HepG2 (cell line): ENCODE results near the gene ZFPM1. TPM values are rescaled to one million over a fixed set of nuclear protein-coding genes. Genes with fewer than 3 reads are reported as not detected.

Experiments used
- BRD4 ChIP-seq: sonication (generic); formaldehyde crosslinking; IDR thresholded peaks from 2 replicates; pipeline ENCODE4 v1.4.0; 2020; ENCODE audit warnings: missing genetic modification reagents
- CC2D1A ChIP-seq: sonication (generic); formaldehyde crosslinking; IDR thresholded peaks from 2 replicates; pipeline ENCODE4 v1.8.1; 2023; ENCODE audit warnings: mild to moderate bottlenecking, missing genetic modification reagents
- DDIT3 ChIP-seq: sonication (generic); formaldehyde crosslinking; IDR thresholded peaks from 2 replicates; pipeline ENCODE4 v1.4.0; 2020; ENCODE audit warnings: mild to moderate bottlenecking, missing genetic modification reagents
- E2F5 ChIP-seq: sonication (generic); formaldehyde crosslinking; conservative IDR thresholded peaks from 2 replicates; pipeline ENCODE4 v1.4.0; 2020; ENCODE audit warnings: missing genetic modification reagents
- FIP1L1 ChIP-seq: fragments of 200-400 bp; formaldehyde crosslinking; IDR thresholded peaks from 2 replicates; pipeline ENCODE4 v1.6.1; 2018; ENCODE audit warnings: low read depth, mild to moderate bottlenecking, low read length, moderate library complexity, borderline replicate concordance; ENCODE audit not compliant: insufficient read depth
- FOXA1 ChIP-seq, 2 experiments: fragments of 450-650 bp in 1 of 2; sonication (generic) in 1 of 2; formaldehyde crosslinking in 1 of 2; IDR thresholded peaks; 2 replicates each; pipeline versions ENCODE4 v1.4.0 to v1.6.1; 2016 to 2020; ENCODE audit warnings: missing genetic modification reagents in 1 of 2
- FOXJ3 ChIP-seq: sonication (generic); formaldehyde crosslinking; IDR thresholded peaks from 2 replicates; pipeline ENCODE4 v1.4.0; 2020; ENCODE audit warnings: missing genetic modification reagents, mild to moderate bottlenecking, borderline replicate concordance
- GMEB1 ChIP-seq: sonication (generic); formaldehyde crosslinking; IDR thresholded peaks from 2 replicates; pipeline ENCODE4 v1.5.1; 2020; ENCODE audit warnings: missing genetic modification reagents, mild to moderate bottlenecking, borderline replicate concordance
- HCFC1 ChIP-seq: fragments of 150-350 bp; IDR thresholded peaks from 2 replicates; pipeline ENCODE4 v1.6.1; 2014; ENCODE audit warnings: low read depth, low read length
- IRF2 ChIP-seq: IDR thresholded peaks from 2 replicates; pipeline ENCODE4 v1.6.1; 2018; ENCODE audit warnings: missing genetic modification reagents, missing compliant biosample characterization
- ISX ChIP-seq: sonication (generic); formaldehyde crosslinking; conservative IDR thresholded peaks from 2 replicates; pipeline ENCODE4 v1.5.0; 2020; ENCODE audit warnings: missing genetic modification reagents
- KDM5B ChIP-seq: sonication (generic); formaldehyde crosslinking; IDR thresholded peaks from 2 replicates; pipeline ENCODE4 v1.4.0; 2020; ENCODE audit warnings: missing genetic modification reagents, mild to moderate bottlenecking, borderline replicate concordance
- MBNL3 ChIP-seq: fragments of 250-450 bp; sonication (Bioruptor Pico); conservative IDR thresholded peaks from 2 replicates; pipeline ENCODE4 v1.8.0; 2022; ENCODE audit warnings: mild to moderate bottlenecking, inconsistent platforms
- PPARG ChIP-seq: conservative IDR thresholded peaks from 2 replicates; pipeline ENCODE4 v1.6.1; 2016; ENCODE audit warnings: missing biosample characterization, missing genetic modification reagents
- RAD21 ChIP-seq: fragments of 450-650 bp; formaldehyde crosslinking; IDR thresholded peaks from 2 replicates; pipeline ENCODE4 v1.5.0; 2020; ENCODE audit warnings: mild to moderate bottlenecking
- RARA ChIP-seq: IDR thresholded peaks from 2 replicates; pipeline ENCODE4 v1.6.1; 2016; ENCODE audit warnings: missing genetic modification reagents, missing compliant biosample characterization
- REPIN1 ChIP-seq: sonication (generic); formaldehyde crosslinking; IDR thresholded peaks from 2 replicates; pipeline ENCODE4 v1.8.0; 2022; ENCODE audit warnings: missing genetic modification reagents, low read depth, mild to moderate bottlenecking, borderline replicate concordance
- REXO4 ChIP-seq: sonication (generic); formaldehyde crosslinking; IDR thresholded peaks from 2 replicates; pipeline ENCODE4 v1.8.0; 2022; ENCODE audit warnings: missing genetic modification reagents, mild to moderate bottlenecking, borderline replicate concordance
- TGIF2 ChIP-seq: IDR thresholded peaks from 2 replicates; pipeline ENCODE4 v1.6.1; 2016; ENCODE audit warnings: control low read depth, missing compliant biosample characterization
- YEATS2 ChIP-seq: sonication (generic); formaldehyde crosslinking; IDR thresholded peaks from 2 replicates; pipeline ENCODE4 v1.4.0; 2020; ENCODE audit warnings: missing genetic modification reagents, borderline replicate concordance
- ZGPAT ChIP-seq: IDR thresholded peaks from 2 replicates; pipeline ENCODE4 v1.6.1; 2016; ENCODE audit warnings: mild to moderate bottlenecking
- ZNF30 ChIP-seq: sonication (generic); formaldehyde crosslinking; IDR thresholded peaks from 2 replicates; pipeline ENCODE4 v1.5.0; 2020; ENCODE audit warnings: mild to moderate bottlenecking, missing genetic modification reagents
- ZNF343 ChIP-seq: sonication (generic); formaldehyde crosslinking; IDR thresholded peaks from 2 replicates; pipeline ENCODE4 v1.4.0; 2020; ENCODE audit warnings: mild to moderate bottlenecking, missing genetic modification reagents
- ZNF468 ChIP-seq: sonication (generic); formaldehyde crosslinking; IDR thresholded peaks from 2 replicates; pipeline ENCODE4 v1.8.0; 2022; ENCODE audit warnings: mild to moderate bottlenecking, moderate library complexity, missing genetic modification reagents
- ZNF563 ChIP-seq: sonication (generic); formaldehyde crosslinking; IDR thresholded peaks from 2 replicates; pipeline ENCODE4 v1.8.0; 2022; ENCODE audit warnings: mild to moderate bottlenecking, moderate library complexity, missing genetic modification reagents
- ZNF773 ChIP-seq: sonication (generic); formaldehyde crosslinking; IDR thresholded peaks from 2 replicates; pipeline ENCODE4 v1.4.0; 2020; ENCODE audit warnings: missing genetic modification reagents, borderline replicate concordance
- ZNF891 ChIP-seq: sonication (generic); formaldehyde crosslinking; IDR thresholded peaks from 2 replicates; pipeline ENCODE4 v1.5.0; 2020; ENCODE audit warnings: mild to moderate bottlenecking, missing genetic modification reagents
- polyA plus RNA-seq, 8 experiments: library from polyadenylated mRNA; depleted of rRNA in 3 of 8; stranded (reverse) in 7 of 8; unstranded in 1 of 8; fragments of >200 nt; fragmentation: Illumina TruSeq in 4 of 8; extraction: Trizol in 4 of 8; gene quantifications; 2 replicates each; pipeline versions ENCODE4 v1.2.1 to v1.2.3, GENCODE V29; 2011 to 2016; ENCODE audit warnings: low read depth in 4 of 8, missing spikeins in 1 of 8, mixed read lengths in 1 of 8; ENCODE audit not compliant: insufficient read depth in 1 of 8
- total RNA-seq, 5 experiments: library from RNA; depleted of rRNA; stranded (reverse); fragments of >200 nt; fragmentation: Illumina TruSeq; extraction: Trizol; gene quantifications; 2 replicates each; pipeline ENCODE4 v1.2.3, GENCODE V29; 2016; ENCODE audit warnings: low read depth in 1 of 5

ZFPM1 gene
- total and polyA plus RNA-seq, 2 of the 13 experiments (the other 11 are each of a cell fraction or from before 2014, with no cell fraction given): 1.3 to 3.8 TPM

- TF ChIP-seq E2F5 (CRISPR knock-in tag) (peak; percentile 86), ZGPAT (CRISPR knock-in tag) (peak; percentile 100), MBNL3 (peak; percentile 78; the same call in 1 of the 2 replicates), KDM5B (CRISPR knock-in tag) (peak; percentile 100), IRF2 (CRISPR knock-in tag) (peak; percentile 100), YEATS2 (CRISPR knock-in tag) (peak; percentile 98), RAD21 (CRISPR knock-in tag) (peak; percentile 98), REPIN1 (CRISPR knock-in tag) (peak; percentile 100), TGIF2 (CRISPR knock-in tag) (peak; percentile 100), RARA (CRISPR knock-in tag) (peak; percentile 98), BRD4 (CRISPR knock-in tag) (peak; percentile 100), GMEB1 (CRISPR knock-in tag) (peak; percentile 95), ISX (CRISPR knock-in tag) (peak; percentile 100), ZNF468 (CRISPR knock-in tag) (peak; percentile 100), FIP1L1 (no peak), REXO4 (CRISPR knock-in tag) (peak; percentile 100), HCFC1 (peak; percentile 32; the same call in 1 of the 2 replicates), ZNF773 (peak; percentile 100), PPARG (CRISPR knock-in tag) (peak; percentile 97), ZNF563 (peak; percentile 100), FOXJ3 (peak; percentile 98), FOXA1 (IDR thresholded peaks at IDR 0.05) (peak; percentile 26; the same call in 1 of the 2 replicates), FOXA1 (CRISPR knock-in tag; IDR thresholded peaks at IDR 0.05) (peak; percentile 98), DDIT3 (CRISPR knock-in tag) (peak; percentile 94), CC2D1A (peak; percentile 100), ZNF343 (peak; percentile 100), ZNF891 (peak; percentile 100), ZNF30 (CRISPR knock-in tag) (peak; percentile 100)
Measured at GRCh38 chr16:88487920-88488851, 35.1 kb downstream of the ZFPM1 start (continued).
